GM23338 (cell line): Measurements from ENCODE around the gene EDNRB. TPM values are rescaled to one million over a fixed set of nuclear protein-coding genes. Genes with fewer than 3 reads are reported as not detected.

Experiments
- ATAC-seq: fragments of 200-7000 bp; cut with Tn5 transposase; 3 replicates; pipeline ENCODE4 v1.9.1; 2020
- DNase-seq: peaks from one replicate; pipeline ENCODE4 v3.0.0-alpha.2; 2015; ENCODE audit warnings: low spot score
- H2AFZ ChIP-seq: fragments of 200-600 bp; sonication (generic); 2 replicates; pipeline ENCODE4 v1.8.0; 2016; ENCODE audit warnings: antibody characterized with exemption, mild to moderate bottlenecking, moderate library complexity
- H3F3A ChIP-seq: fragments of 200-600 bp; sonication (generic); replicated peaks from 2 replicates; pipeline ENCODE4 v1.8.0; 2017; ENCODE audit warnings: antibody characterized with exemption, mixed run types, low read depth
- H3K27ac ChIP-seq: fragments of 200-600 bp; sonication (generic); 2 replicates; pipeline ENCODE4 v1.6.1; 2016; ENCODE audit warnings: low read depth
- H3K27me3 ChIP-seq: fragments of 200-600 bp; sonication (generic); 2 replicates; pipeline ENCODE4 v1.8.0; 2016; ENCODE audit warnings: mild to moderate bottlenecking, mixed run types, moderate library complexity; ENCODE audit not compliant: insufficient read depth
- H3K36me3 ChIP-seq: fragments of 200-600 bp; sonication (generic); 2 replicates; pipeline ENCODE4 v1.8.0; 2016; ENCODE audit warnings: mild to moderate bottlenecking; ENCODE audit not compliant: insufficient read depth
- H3K4me1 ChIP-seq: fragments of 200-600 bp; sonication (generic); 2 replicates; pipeline ENCODE4 v1.8.0; 2016; ENCODE audit warnings: mild to moderate bottlenecking, moderate library complexity; ENCODE audit not compliant: insufficient read depth
- H3K4me2 ChIP-seq: fragments of 200-600 bp; sonication (generic); 2 replicates; pipeline ENCODE4 v1.7.1; 2017; ENCODE audit warnings: mixed run types
- H3K4me3 ChIP-seq: fragments of 200-600 bp; sonication (generic); 2 replicates; pipeline ENCODE4 v1.6.1; 2016; ENCODE audit warnings: mixed run types
- H3K79me2 ChIP-seq: fragments of 200-600 bp; sonication (generic); replicated peaks from 2 replicates; pipeline ENCODE4 v1.8.0; 2017; ENCODE audit warnings: mild to moderate bottlenecking; ENCODE audit not compliant: insufficient read depth
- H3K9me2 ChIP-seq: fragments of 200-600 bp; sonication (generic); 2 replicates; pipeline ENCODE4 v1.8.0; 2017; ENCODE audit not compliant: insufficient read depth
- H4K20me1 ChIP-seq: fragments of 200-600 bp; sonication (generic); replicated peaks from 2 replicates; pipeline ENCODE4 v1.8.0; 2017; ENCODE audit warnings: mild to moderate bottlenecking; ENCODE audit not compliant: insufficient read depth
- H3K27ac Mint-ChIP-seq: 2 replicates; pipeline ENCODE4 v1.8.0; 2020; ENCODE audit warnings: inconsistent platforms, mild to moderate bottlenecking, moderate library complexity, mixed read lengths
- H3K27me3 Mint-ChIP-seq: 3 replicates; pipeline ENCODE4 v1.8.0; 2022; ENCODE audit warnings: low read depth, mild to moderate bottlenecking, moderate library complexity, mixed read lengths, inconsistent platforms; ENCODE audit not compliant: insufficient read depth, poor library complexity
- H3K36me3 Mint-ChIP-seq: 3 replicates; pipeline ENCODE4 v1.8.0; 2021; ENCODE audit warnings: low read depth, mild to moderate bottlenecking, inconsistent platforms, moderate library complexity, mixed read lengths
- H3K4me1 Mint-ChIP-seq: 3 replicates; pipeline ENCODE4 v1.8.0; 2020; ENCODE audit warnings: mild to moderate bottlenecking, inconsistent platforms, mixed read lengths
- H3K4me3 Mint-ChIP-seq: 3 replicates; pipeline ENCODE4 v1.8.0; 2021; ENCODE audit warnings: moderate library complexity, mild to moderate bottlenecking, inconsistent platforms, mixed read lengths
- H3K9me3 Mint-ChIP-seq: 3 replicates; pipeline ENCODE4 v1.8.0; 2020; ENCODE audit warnings: moderate library complexity, mild to moderate bottlenecking, inconsistent platforms, mixed read lengths
- CREB1 ChIP-seq: fragments of 250-450 bp; sonication (Bioruptor Pico); IDR thresholded peaks from 2 replicates; pipeline ENCODE4 v1.5.0; 2020; ENCODE audit warnings: low read depth, mild to moderate bottlenecking, moderate library complexity
- CTCF ChIP-seq, 2 experiments: fragments of 200-600 bp in 1 of 2; sonication (generic) in 1 of 2; conservative IDR thresholded peaks; 2 replicates each; pipeline versions ENCODE4 v1.5.1 to v1.6.1; 2016 to 2017; ENCODE audit warnings: antibody characterized with exemption in 2 of 2, low read depth in 2 of 2, mild to moderate bottlenecking in 2 of 2, moderate library complexity in 1 of 2
- ETS1 ChIP-seq: IDR thresholded peaks from 2 replicates; pipeline ENCODE4 v1.6.1; 2016; ENCODE audit warnings: antibody characterized with exemption
- EZH2 ChIP-seq: fragments of 200-600 bp; sonication (generic); IDR thresholded peaks from one replicate; pipeline ENCODE4 v1.8.0; 2017; ENCODE audit warnings: antibody characterized with exemption, mild to moderate bottlenecking, low read depth; ENCODE audit not compliant: unreplicated experiment
- EZH2phosphoT487 ChIP-seq: fragments of 200-600 bp; sonication (generic); IDR thresholded peaks from one replicate; pipeline ENCODE4 v1.8.1; 2018; ENCODE audit warnings: antibody characterized with exemption; ENCODE audit not compliant: unreplicated experiment
- JUNB ChIP-seq: IDR thresholded peaks from one replicate; pipeline ENCODE4 v1.6.1; 2016; ENCODE audit warnings: antibody characterized with exemption; ENCODE audit not compliant: unreplicated experiment
- NANOG ChIP-seq: IDR thresholded peaks from 2 replicates; pipeline ENCODE4 v1.6.1; 2016; ENCODE audit warnings: antibody characterized with exemption, borderline replicate concordance
- POLR2AphosphoS5 ChIP-seq: IDR thresholded peaks from 2 replicates; pipeline ENCODE4 v1.6.1; 2016; ENCODE audit warnings: antibody characterized with exemption, low read depth
- REST ChIP-seq: IDR thresholded peaks from one replicate; pipeline ENCODE4 v1.6.1; 2018; ENCODE audit warnings: antibody characterized with exemption; ENCODE audit not compliant: unreplicated experiment
- STAT1 ChIP-seq: IDR thresholded peaks from one replicate; pipeline ENCODE4 v1.6.1; 2016; ENCODE audit warnings: antibody characterized with exemption; ENCODE audit not compliant: unreplicated experiment
- ZNF114 ChIP-seq: fragments of 250-450 bp; sonication (Bioruptor Pico); IDR thresholded peaks from 2 replicates; pipeline ENCODE4 v1.5.0; 2020; ENCODE audit warnings: mild to moderate bottlenecking, moderate library complexity
- ZNF331 ChIP-seq: fragments of 250-450 bp; sonication (Bioruptor Pico); IDR thresholded peaks from 2 replicates; pipeline ENCODE4 v1.5.0; 2020; ENCODE audit warnings: low read depth, mild to moderate bottlenecking, moderate library complexity
- ZNF462 ChIP-seq: fragments of 250-450 bp; sonication (Bioruptor Pico); IDR thresholded peaks from 2 replicates; pipeline ENCODE4 v1.5.0; 2020; ENCODE audit warnings: mild to moderate bottlenecking, moderate library complexity
- polyA plus RNA-seq: library from polyadenylated mRNA; unstranded; fragments of >200 nt; fragmentation: Nextera tagmentation; extraction: Ambion mirVana; gene quantifications from 2 replicates; pipeline ENCODE4 v1.2.1, GENCODE V29; 2016
- total RNA-seq: library from RNA; depleted of rRNA; stranded (reverse); fragments of >200 nt; shearing (Covaris generic); gene quantifications from 2 replicates; pipeline ENCODE4 v1.2.3, GENCODE V29; 2014

EDNRB gene
- total and polyA plus RNA-seq, 2 experiments from 2014 or later = 27.9 to 28.9 TPM

- Mint-ChIP-seq H3K4me3 (no peak overlapping the region), H3K36me3 (peaks cover 25% of the 10 kb centered on the region), H3K27me3 (no peaks in the 10 kb centered on the region), H3K9me3 (peaks cover 18% of the 10 kb centered on the region), H3K4me1 (0 out of 3 replicates have a peak, but pooled peaks cover 6% of the 10 kb centered on the region), H3K27ac (no peak overlapping the region)
- H3K27ac ChIP-seq = no peak overlapping the region
- no peaks in the 10 kb centered on the region for H3K27me3 ChIP-seq
- H3K4me1 ChIP-seq = no peaks in the 10 kb centered on the region
- H2AFZ ChIP-seq = no peak overlapping the region
- no peak overlapping the region for H3K4me2 ChIP-seq
- ATAC-seq = no peak
- H3K4me3 ChIP-seq = no peak overlapping the region
- no peak for DNase-seq
- H4K20me1 ChIP-seq = no peaks in the 10 kb centered on the region
- no peaks in the 10 kb centered on the region; the same call in 1 of the 2 replicates for H3K36me3 ChIP-seq
- TF ChIP-seq EZH2phosphoT487 (no peak), EZH2 (no peak), ETS1 (no peak), REST (no peak), CREB1 (CRISPR knock-in tag) (no peak), POLR2AphosphoS5 (no peak), NANOG (no peak), CTCF (conservative IDR thresholded peaks at IDR 0.05; ENCODE audit: low read depth in 2 of 2) (no peak), ZNF331 (CRISPR knock-in tag) (no peak), JUNB (no peak), STAT1 (no peak), ZNF462 (CRISPR knock-in tag) (no peak), ZNF114 (CRISPR knock-in tag) (no peak)
- peaks cover 20% of the 10 kb centered on the region; the same call in 1 of the 2 replicates for H3K9me2 ChIP-seq
- no peaks in the 10 kb centered on the region for H3F3A ChIP-seq
- no peaks in the 10 kb centered on the region for H3K79me2 ChIP-seq
Measured at GRCh38 chr13:77866971-77867370, 51.7 kb downstream of the EDNRB start.
